ENCODE measurements around the gene AFF3.

Gene AFF3

DNA sequence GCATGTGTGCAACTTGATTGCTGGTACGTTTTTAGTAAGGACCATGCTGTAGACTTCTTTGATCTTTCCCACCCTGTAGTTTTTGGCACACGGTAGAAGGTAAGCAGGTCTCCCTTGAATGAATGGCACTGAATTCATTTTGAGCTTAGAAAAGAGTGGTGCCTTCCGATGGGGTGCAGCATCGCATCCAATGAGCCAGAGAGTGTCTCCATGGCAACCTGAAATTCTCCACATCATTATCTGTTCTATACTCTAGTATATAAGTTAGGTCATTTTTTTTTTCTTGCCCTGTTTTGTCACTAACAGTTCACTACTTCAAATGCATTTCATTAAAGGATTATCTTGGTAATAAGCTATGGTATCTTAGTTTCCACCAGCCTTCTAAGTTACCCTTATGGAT lies 571.4 kb downstream of the AFF3 start:
- no peak for DNase-seq

DNA sequence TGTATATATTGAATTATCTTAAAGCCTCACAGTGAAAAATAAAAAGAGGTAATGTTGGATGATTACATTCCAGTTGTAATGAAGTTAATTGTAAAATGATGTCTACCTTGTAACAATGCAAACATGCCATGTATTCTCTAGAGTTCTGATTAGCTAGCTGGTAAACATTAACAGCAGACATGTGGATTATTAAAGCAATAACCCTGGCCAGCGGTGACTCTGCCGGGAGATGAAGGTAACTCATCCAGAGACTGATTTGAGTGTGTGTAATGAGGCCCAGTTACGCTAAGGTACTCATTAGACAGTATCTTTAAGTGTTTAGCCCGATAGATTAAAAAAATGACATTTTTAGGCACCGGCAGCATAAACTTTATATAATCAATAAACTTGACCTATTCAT lies 573.0 kb downstream of the AFF3 start:
- no peak for DNase-seq

DNA sequence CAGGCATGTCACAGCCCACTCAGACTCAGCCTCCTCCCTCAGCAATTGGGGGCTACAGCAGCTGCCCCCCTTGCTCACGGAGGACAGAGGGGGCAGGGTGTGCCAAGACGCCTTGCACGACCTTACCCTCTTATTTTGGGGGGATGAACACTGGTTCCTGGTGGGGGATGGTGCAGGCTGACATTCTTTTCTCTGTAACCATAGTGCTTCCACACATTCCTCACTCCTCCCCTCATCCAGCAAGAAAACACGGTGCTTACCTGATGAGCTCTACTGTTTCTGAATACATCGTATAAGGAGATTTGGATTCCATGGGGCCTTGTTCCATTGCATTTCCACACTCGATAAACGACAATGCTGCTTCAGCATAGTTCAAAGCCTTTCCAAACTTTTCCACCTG lies 577.2 kb downstream of the AFF3 start:
- DNase-seq: no peak

DNA sequence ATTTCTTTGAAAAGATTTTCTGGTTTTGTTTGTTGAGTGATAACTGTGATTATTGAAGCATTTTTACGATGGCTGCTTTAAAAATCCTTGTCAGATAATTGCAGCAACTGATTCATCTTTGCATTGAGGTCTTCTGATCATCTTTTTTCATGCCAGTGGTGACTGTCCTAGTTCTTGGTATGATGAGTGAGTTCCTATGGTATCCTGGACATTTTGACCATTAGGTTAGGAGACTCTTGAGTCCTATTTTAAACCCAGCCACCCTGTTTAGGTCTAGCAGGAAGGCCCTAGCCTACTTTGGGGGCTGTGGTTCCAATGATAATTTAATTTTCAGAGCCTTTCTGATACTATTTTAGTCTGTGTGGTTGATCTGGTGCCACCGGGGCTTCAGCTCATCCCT lies 579.9 kb downstream of the AFF3 start:
- no peak for DNase-seq

DNA sequence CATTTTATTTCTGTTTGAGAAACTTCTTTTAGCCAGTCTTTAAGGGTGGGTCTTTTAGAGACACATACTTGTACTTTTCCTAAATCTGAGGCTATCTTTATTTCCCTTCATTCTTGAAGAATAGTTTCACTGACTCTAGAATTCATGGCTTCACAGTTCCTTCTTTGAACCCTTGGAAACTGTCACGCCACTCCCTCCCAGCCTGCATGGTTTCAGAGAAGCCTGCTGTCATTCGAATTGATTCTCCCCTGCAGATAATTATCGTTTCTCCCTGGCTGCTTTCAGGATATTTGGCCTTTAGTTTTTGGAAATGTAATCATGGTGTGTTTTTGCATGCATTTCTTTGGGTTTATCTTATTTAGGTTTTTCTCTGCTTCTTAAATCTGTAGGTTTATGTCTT lies 580.6 kb downstream of the AFF3 start:
- DNase-seq: no peak

DNA sequence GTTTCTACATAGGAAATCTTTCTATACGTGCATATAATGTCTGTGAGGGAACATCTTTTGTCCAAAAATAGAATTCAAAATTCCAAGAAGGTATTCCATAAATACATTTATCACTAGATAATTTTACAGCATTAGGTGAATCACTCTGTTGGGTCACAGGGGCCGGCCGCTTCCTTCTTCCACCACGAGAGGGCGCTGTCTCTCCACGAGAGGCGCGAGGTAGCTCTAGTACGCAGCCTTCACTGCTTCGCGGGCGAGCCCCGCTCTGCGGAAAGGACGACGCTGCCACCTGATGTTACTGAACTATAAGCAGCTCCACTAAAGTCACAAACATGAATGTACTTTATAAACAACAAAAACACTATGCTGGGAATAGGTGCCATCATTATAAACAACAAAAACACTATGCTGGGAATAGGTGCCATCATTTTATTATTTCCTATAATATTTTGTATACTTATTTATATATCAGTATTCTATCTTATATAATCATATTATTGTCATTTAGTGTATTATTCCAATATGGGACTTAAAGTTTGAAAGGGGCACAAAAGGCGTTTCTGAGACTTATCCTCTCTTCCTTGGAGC lies 583.2 kb downstream of the AFF3 start:
- peak; percentile 64 for DNase-seq

- no peak for DNase-seq
These were observed 587.0 kb downstream of the AFF3 start for GRCh38 chr2:99555404-99555803.

GRCh38 chr2:99554871-99555270 lies 587.5 kb downstream of the AFF3 start:
- DNase-seq: no peak

DNA sequence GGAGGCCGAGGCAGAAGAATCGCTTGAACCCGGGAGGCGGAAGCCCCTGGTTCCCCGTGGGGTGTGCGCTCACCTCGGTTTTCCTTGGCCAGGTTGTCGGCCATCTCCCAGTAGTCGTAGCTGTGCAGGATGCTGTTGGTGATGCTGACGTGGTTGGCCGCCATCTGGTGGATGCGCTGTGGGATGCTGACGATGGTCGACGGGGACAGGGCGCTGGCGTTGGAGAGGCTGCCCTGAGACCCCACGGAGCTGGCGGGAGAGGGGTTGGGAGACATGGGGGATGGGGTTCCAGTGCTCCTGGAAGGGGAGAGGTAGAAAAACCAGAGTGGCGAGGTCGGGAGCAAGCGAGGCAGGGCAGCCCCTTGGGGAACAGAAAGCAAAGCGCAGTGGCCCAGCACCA lies 588.2 kb downstream of the AFF3 start:
- peak; percentile 59 for DNase-seq

DNA sequence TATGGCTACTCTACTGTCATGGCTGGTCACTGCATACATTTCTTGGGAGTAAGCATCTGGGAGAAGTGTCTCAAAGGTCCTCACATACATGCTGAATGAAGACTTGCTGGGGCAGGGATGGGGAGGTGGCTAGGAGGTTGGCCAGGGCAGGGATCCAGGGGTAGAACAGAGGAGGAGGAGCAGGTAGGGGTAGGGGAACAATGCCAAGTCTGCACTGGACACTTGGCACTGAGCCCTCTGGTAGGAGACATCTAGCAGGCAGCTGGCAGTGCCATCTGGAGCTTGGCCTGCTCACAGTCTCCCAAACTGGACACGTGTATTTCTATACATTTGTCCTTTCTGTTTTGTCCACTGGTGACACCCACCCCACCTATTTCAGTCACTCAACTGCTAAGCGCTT lies 589.9 kb downstream of the AFF3 start:
- no peak for DNase-seq

DNA sequence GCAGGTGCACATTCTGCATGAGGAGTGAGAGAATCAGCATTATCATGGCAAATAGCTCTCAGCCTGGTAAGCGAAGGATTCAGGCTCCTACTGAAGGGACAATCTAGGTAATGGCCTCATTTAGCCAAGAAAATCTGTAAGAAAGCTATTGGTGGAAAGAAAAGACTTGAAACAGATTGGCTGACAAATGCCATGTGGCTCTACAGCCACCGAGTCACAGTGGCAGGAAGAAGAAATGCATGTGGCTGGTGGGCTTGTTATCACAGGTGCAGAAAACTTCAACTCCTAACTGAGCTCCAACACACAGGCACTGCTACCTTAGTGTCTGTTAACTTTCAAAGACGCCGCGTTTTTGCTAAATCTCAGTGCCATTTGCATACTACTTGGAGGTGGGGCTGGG lies 592.0 kb downstream of the AFF3 start:
- DNase-seq: no peak

GRCh38 chr2:99545604-99546003 lies 596.8 kb downstream of the AFF3 start:
- DNase-seq: no peak

- no peak for DNase-seq
These were observed 597.3 kb downstream of the AFF3 start for GRCh38 chr2:99545066-99545465.

- DNase-seq: no peak
These were observed 597.8 kb downstream of the AFF3 start for GRCh38 chr2:99544608-99545007.

DNA sequence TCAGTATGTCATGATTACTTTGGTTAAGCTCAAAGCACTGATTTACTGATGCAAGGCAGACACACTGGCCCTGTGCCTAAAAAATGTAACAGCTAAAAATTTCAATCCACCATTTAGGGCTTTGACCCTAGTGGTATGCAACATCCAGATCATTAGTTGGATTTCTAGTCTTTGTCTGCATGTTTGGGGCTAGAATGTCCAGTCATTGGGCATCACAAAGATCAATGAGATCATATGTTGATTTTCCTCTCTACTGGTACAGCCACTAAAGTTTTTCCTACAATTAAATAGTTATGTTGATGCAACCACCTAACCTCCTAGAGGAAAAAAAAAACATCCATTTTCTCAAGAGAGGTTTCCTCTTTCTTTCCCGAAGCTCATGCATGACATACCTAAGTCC lies 599.1 kb downstream of the AFF3 start:
- no peak for DNase-seq

GRCh38 chr2:99537910-99538485 lies 604.4 kb downstream of the AFF3 start:
- no peak for DNase-seq

DNA sequence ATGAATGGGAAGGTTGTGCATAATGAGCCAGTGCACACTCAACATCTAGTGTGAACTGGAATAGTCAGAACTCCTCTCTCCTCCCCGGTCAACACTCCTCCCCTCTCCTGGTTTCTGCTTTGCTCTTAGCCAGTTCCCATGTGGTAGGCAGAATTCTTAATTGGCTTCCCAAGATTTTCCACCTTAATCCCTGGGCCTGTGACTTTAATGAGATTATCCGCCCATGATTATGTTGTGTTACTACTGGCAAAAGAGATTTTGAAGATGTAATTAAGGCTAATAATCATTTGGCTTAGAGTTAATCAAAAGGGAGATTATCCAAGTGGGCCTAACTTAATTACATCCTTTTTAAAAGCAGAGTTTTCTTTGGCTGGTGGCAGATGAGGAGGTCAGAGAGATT lies 618.3 kb downstream of the AFF3 start:
- DNase-seq: no peak

GRCh38 chr2:99522157-99522556 lies 620.2 kb downstream of the AFF3 start:
- DNase-seq: no peak

- no peak for DNase-seq
These were observed 621.6 kb downstream of the AFF3 start for GRCh38 chr2:99520813-99521212.

- no peak for DNase-seq
These were observed 622.2 kb downstream of the AFF3 start for GRCh38 chr2:99520195-99520594.

GRCh38 chr2:99514357-99514756 lies 628.0 kb downstream of the AFF3 start:
- DNase-seq: no peak

- no peak for DNase-seq
These were observed 630.2 kb downstream of the AFF3 start for GRCh38 chr2:99512181-99512591.

DNA sequence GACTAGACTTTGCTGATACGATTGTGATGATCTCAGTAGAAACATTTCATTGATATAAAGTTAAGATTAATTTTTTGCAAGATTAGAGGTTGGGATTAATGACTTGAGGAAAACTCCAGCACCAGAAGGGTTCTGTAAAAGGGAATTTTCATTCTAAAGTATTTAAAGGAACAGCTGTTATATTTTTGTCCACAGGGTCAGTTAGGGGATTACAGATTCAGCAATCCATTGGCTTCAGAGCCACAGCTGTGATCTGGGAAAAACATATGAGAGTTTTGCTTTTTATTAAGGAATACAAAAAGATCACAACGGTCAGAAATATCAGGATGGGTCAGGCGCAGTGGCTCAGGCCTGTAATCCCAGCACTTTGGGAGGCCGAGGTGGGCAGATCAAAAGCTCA lies 633.0 kb downstream of the AFF3 start:
- no peak for DNase-seq

DNA sequence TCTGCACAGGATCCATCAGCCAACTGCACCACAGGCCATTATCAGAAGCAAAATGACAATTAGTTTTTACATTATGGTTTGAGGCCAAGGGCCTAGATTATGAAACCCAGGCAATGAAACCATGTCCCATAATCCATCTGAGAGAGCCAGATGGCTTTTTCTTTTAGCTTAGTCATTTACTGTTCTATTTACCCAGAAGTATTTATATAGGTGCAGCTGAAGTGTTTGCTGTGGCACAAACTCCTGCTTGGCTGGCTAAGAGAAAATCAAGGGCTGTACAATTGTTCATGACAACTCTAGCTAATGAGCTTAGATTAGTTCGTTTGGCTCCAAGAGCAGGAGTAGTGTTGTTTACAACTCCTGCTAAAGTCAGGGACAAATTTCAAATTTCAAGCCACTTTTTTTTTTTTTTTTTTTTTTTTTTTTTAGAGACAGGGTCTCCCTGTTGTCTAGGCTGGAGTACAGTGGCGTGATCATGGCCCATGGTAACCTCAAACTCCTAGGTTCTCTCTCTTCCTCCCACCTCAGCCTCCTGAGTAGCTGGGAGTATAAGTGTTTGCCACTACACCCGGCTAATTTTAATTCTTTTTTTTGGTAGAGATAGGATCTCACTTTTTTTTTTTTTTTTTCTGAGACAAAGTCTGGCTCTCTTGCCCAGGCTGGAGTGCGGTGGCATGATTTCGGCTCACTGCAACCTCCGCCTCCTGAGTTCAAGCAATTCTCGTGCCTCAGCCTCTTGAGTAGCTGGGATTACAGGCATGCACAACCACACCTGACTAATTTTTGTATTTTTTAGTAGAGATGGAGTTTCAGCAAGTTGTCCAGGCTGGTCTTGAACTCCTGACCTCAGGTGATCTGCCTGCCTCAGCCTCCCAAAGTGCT lies 634.2 kb downstream of the AFF3 start:
- DNase-seq: peak; percentile 87

Measured in SHP77 treated with DMSO at 0.1 percent for 48 hours (cell line).